ENCODE data around the gene VWA1.
"Not testable (repeated sequence)": the region's sequence is repeated elsewhere in the genome, so short reads cannot be mapped to it uniquely, and the experiment has no call there.

VWA1 gene

DNA sequence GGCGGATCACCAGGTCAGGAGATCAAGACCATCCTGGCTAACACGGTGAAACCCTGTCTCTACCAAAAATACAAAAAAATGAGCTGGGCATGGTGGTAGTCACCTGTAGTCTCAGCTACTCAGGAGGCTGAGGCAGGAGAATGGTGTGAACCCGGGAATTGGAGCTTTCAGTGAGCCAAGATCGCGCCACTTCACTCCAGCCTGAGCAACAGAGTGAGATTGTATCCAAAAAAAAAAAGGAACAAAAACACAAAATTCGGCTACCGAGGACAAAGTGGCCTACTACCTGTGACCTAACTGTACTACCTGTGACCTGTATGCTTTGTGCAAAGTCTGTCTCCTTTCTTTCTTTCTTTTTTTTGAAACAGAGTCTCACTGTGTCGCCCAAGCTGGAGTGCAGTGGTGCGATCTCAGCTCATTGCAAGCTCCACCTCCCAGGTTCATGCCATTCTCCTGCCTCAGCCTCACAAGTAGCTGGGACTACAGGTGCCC lies 32.5 kb upstream of the VWA1 start:
- DNase-seq (ENCODE audit: low spot score), result not testable (repeated sequence)

DNA sequence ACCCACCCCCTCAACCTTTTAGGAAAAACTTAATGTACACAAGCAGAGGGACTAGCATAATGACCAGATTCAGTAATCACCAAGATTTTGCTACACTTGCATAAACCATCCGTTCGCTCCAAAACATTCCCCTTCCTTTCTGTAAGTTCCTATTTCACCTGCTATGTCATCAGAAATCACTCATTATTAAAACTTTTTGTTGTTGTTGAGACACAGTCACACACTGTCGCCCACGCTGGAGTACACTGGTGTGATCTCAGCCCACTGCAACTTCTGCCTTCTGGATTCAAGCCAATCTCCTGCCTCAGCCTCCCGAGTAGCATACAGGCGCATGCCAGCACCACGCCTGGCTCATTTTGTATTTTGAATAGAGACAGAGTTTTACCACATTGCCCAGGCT lies 31.8 kb upstream of the VWA1 start:
- no peak for DNase-seq (ENCODE audit: low spot score)

DNA sequence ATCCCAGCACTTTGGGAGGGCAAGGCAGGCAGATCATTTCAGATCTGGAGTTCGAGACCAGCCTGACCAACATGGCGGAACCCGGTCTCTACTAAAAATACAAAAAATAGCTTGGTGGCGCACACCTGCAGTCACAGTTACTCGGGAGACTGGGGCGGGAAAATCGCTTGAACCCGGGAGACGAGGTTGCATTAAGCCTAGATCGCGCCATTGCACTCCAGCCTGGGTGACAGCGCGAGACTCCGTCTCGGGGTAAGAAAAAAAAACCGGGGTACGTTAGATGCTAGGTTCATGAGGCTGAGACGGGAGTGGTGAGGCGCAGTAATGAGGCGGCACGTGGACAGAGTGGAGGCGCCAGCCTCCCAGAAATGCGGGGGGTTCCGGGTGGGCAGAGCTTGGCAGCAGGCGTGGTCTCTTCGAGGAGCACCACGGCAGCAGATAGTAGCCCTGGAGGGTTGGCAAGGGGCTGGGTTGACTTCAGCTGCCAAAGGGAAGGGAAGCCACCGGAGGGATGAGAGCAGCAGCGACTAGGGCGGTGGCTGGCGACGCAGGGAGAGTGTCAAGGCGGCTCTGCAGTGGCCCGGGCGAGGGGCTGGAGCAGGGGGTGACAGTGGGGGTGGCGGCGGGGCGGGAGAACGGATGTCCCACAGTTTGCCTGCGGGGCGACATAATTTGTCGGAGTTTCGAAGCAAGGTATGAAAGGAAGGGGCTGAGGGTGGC lies 29.2 kb upstream of the VWA1 start:
- DNase-seq (ENCODE audit: low spot score), result no peak

DNA sequence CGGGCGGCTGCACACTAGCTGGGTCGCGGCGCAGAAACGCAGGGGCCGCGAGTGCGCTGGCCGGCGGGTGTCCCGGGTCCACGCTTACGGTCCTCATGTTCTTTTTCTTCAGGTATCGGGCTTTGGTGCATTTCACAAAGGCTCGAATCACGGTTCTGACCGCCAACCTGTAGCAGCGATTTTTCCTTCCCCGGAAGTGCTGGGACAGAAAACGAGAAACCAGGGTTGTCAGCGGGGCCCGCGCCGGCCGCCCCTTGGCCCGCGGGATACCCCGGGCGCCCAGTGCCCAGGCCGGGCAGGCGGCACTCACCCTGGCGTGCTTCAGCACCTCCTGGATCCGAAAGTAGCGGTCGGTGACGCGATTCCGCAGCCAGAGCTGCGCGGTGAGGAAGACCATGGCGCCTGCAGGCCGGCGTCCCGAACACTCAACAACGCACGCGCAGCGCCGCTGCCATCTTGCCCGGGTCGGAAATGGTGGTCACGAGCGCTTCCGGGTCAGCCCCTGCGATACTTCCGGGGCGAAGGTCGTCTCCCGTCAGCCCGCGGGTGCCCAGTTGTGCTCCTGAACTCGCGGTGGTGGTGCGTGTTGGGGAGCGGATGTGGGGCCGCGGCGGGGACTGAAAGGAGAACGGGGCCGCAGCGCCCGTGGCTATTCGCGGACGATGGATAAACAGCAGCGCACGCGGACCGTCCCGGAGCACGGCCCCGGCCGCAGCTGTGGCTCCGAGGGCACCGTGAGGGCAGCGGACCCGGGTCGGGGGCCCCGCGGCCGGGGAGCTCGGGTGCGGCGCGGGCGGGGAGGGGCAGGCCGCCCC lies 28.5 kb upstream of the VWA1 start, which contains the start of gene MRPL20:
TSS of gene MRPL20 (minus strand) at position 473 of the 815 bp plus-strand sequence. CDS start at position 397, 76 bp downstream.
- DNase-seq (ENCODE audit: low spot score), result peak; percentile 93

DNA sequence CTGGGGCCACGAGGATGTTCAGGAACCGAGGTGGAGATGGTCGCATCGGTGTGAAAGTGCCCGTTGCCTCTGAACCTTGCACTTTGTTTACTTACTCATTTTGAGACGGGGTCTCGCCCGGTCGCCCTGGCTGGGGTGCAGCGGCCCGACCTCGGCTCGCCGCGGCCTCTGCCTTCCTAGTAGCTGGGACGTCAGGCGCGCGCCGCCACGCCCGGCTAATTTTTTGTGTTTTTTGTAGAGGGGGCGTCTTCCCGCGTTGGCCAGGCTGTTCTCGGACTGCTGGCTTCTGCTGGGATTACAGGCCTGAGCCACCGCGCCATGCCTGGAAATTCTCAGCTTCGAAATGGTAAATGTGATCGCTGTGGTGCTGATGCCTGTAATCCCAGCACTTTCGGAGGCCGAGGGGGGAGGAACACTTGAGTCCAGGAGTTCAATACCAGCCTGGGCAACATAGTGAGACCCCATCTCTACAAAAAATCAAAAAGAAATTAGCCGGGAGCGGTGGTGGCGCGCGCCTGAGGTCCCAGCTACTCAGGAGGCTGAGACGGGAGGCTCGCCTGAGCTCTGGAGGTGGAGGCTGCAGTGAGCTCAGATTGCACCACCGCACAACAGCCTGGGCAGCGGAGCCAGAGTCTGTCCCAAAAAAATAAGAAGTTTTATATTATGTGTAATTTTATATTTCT lies 27.7 kb upstream of the VWA1 start:
- no peak for DNase-seq (ENCODE audit: low spot score)

DNA sequence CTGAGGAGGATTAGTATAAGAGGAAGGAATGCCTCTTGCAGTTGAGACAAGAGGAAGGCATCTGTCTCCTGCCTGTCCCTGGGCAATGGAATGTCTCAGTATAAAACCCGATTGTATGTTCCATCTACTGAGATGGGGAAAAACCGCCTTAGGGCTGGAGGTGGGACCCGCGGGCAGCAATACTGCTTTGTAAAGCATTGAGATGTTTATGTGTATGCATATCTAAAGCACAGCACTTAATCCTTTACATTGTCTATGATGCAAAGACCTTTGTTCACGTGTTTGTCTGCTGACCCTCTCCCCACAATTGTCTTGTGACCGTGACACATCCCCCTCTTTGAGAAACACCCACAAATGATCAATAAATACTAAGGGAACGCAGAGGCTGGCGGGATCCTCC lies 25.3 kb upstream of the VWA1 start:
- DNase-seq (ENCODE audit: low spot score), result not testable (repeated sequence)

DNA sequence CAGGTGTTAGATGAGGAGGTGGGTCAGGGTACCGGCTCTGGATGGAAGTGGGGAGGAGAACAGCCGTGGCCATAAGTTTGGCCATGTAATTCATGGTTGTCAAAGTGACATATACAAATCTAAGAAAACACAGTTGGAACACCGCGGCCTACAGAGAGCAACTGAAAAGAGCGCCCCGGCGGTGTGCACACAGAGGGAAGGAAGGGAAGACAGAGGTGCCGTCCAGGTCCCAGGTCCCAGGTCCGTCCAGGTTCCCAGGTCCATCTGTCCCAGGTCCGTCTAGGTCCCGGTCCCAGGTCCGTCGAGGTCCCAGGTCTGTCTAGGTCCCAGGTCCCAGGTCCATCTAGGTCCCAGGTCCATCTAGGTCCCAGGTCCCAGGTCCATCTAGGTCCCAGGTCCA lies 23.9 kb upstream of the VWA1 start:
- DNase-seq (ENCODE audit: low spot score), result no peak

DNA sequence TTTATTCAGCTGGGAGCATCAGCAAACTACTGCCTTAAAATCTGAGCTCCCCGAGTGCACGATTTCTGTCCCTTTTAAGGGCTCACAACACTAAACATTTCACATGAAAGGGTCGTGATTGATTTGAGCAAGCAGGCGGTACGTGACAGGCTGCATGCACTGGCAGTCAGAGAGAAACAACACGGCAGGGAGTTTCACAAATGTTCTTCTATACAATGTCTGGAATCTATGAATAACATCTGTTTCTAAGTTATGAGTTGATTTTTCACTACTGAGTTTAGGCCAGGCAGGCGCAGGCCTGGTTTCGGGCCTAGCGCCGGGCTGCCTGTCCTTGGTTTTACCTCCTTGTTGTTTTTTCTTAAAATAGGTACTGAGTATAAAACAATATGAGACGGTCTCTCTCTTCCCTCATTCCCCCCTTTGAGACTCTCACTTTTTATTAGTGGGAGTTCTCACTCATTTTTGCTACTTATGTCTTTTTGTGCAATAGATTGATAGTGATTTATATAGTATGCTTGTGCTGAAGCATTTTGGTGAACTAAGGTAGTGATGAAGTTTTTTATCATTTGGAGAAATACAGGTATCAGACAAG lies 23.1 kb upstream of the VWA1 start:
- DNase-seq (ENCODE audit: low spot score), result not testable (repeated sequence)

DNA sequence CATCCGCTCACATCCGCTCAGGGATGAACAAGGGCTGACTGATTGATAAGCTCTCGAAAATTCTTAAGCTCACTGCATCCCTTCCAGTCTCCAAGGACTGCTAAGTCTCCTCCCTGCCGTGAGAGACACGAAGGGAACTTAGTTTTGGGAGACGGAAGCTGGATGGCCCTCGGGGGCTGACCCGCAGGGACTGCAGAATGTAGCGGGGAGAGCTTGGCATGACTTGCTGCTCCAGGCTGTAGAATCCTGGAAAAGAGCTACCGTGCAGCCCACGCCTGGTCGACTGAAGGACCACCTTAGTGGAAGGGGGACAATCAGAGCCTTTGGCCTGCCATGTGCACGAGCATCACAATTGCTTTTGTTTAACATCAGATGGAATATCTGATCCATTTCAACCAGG lies 19.7 kb upstream of the VWA1 start:
- DNase-seq (ENCODE audit: low spot score), result no peak

DNA sequence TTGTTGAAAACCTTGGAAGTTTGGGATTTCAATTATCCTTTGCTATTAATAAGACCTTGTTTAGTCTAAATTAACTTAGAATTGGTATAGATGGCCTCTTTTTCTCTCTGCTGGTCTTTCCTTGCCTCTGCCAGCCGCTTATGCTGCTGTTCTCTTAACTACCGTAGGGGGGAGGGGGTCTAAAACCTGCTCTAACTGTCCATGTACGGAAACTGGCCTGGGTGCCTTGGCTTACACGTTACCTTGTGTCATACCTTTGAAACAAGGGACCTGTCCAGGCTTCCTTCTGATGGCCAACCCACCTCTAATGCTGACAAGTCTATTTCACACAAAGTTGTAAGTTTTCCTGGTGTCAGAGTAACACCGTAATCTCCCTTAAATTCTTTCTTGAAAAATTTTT lies 18.1 kb upstream of the VWA1 start:
- DNase-seq (ENCODE audit: low spot score), result not testable (repeated sequence)

DNA sequence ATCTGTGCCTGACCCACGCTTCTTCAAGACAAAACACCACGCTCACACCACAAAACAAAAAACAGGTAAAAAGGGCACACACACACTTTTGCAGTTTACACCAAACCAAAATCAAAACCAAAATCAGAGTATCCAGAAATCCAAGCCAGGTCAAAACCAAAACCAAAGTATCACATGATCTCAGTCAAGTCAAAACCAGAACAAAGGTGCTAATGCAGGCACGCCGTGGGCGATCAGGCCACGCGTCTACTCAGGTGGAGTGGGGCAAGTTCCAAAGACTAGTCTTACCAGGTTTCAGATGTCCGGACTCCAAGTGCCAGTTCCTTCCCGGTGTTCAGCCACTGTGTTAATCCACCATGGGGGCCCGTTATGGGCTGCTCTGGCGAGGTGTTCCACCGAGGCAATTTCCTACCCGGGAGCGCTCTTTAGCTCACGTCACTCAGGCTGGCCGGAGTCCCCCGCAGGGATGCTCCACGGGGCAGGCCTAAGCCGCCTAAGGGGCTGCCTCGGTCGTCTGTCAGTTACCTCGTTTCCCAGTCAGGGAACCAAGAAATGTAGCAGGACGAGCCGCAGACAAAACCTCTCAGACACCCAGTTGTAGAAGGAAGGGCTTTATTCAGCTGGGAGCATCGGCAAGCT lies 17.5 kb upstream of the VWA1 start:
- DNase-seq (ENCODE audit: low spot score), result not testable (repeated sequence)

DNA sequence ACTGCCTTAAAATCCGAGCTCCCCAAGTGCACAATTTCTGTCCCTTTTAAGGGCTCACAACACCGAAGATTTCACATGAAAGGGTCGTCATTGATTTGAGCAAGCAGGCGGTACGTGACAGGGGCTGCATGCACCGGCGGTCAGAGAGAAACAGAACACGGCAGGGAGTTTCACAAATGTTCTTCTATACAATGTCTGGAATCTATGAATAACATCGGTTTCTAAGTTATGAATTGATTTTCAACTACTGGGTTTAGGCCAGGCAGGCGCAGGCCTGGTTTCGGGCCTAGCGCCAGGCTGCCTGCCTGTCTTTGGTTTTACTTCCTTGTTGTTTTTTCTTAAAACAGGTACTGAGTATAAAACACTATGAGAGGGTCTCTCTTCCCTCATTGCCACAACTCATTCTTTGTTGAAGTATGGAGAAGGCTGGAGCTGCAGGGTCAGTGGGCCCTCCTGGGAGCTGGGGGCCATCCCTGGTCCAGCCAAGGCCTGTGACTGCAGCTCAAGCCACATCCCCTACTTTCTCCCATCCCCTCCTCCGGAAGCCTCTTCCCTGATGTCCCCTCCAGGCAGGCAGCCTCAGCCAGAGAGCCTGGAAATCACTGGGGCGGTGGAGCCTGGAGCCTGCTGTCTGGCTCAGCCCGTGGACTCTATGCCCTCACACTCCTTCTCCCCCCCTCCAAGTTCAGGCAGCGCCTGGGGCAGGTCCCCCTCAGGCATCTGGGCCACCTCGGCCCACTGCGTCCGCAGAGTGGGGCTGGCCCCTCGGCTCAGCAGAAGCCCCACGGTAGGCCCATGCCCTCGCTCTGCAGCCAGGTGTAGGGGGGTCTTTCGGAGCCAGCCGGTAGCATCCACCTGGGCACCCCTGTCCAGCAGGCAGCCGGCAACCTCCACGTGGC lies 16.8 kb upstream of the VWA1 start:
- no peak for DNase-seq (ENCODE audit: low spot score)

DNA sequence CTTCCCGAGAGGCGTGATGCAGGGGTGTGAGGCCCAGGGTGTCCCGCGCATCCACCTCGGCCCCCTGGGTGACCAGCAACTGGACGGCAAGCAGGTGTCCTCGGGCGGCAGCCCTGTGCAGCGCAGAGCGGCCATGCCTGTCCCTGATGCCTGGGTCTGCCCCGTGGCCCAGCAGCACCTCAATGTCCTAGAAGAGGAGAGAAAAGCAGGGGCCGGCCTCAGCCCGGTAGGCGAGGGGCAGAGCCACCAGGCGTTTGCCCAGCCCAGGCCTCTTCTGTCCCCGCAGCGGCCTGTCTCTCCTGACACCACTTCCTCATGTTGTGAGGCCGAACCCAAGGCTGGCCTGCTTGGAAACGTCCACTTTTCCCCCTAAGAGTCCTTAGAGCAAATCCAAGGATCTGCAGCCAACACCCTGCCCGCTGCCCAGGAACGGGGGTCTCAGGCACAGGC lies 16.1 kb upstream of the VWA1 start:
- DNase-seq (ENCODE audit: low spot score), result no peak

DNA sequence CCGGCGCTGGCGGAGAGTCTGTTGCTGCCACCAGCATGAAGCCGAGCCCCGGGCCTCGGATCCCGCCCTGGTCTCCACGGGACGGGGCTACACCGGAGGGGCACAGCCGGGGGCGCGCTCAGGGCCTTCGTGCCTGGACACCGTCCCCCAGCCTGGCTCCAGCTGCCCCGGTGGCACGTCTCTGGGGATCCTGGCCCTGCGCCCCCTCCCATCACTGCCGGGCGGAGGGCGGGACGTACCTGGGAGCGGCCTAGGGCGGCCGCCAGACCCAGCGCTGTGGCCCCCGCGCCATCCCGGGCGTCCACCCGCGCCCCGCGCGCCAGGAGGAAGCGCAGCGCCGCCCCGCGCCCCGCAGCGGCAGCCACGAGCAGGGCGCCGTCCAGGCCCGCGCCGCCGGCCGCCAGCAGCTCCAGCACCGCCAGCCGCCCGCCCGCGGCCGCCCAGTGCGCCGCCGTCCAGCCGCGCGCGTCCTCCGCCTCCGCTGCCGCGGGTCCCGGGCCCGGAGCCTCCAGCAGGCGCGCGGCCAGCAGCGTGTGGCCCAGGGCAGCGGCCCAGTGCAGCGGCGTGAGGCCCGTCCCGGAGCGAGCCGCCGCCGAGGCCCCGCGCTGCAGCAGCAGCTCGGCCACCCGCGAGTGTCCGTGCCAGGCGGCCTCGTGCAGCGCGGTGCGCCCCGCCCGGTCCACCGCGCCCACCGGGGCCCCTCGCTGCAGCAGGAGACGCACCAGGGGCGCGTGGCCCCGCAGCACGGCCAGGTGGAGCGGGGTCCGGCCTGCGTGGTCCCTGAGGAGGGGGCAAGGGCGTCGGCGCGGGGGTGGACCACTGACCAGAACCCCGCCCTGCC lies 15.5 kb upstream of the VWA1 start:
- DNase-seq (ENCODE audit: low spot score), result no peak

DNA sequence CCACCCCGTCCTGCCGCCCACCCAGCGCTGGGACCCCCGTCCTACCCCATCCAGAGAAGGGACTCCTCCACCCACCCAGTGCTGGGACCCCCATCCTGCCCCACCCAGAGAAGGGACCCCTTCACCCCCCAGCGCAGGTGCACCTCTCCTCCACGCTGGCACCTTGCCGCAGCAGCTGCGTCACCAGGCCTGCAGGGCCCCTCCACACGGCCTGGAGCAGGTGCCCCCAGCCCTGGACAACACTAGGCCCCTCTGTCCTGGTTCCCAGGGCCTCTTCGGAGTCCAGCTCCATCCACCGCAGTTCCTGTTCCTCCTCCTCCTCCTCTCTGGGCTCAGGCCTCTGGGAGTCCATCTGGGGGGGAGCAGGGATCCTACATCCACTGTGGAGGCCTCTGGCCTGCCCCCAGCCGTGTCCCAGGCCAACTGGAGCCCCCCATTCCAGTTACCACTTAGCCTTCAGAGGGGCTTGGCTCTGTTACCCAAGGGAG lies 14.8 kb upstream of the VWA1 start:
- no peak for DNase-seq (ENCODE audit: low spot score)

DNA sequence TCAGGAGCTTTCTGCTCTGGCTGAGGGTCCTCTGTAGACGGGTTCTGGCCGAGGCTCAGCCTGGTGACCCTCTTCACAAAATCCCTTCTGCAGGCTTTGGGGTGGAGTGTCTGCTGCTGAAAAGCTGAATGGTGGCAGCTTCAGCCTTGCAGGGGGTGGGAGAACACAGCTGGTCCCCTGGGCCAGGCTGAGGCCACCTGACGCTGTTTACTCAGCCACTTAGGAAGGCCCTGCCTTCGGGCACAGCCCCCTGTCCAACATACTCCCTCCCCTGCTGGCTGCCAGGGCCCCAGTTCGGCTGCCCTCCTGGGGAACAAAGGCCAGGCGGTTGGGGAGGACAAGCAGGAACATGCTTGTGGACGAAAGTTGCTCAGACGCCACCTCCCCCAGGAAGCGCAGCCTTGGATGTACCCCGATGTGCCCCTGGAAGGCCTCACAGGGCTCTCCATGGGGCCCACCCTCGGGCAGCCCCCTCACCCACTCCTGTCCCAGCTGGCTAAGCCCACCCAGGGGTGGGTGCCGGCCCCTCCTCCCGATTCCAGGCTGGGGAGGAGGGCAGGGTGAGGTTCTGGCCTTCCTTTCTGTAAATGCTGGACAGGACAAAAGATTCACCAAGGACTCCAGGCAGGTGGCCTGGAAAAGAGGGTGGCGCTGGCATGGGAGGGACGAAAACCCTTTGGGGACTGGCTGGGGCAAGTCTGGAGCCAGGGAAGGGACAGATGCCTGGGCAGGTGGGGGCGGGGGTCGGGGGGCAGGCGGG lies 14.2 kb upstream of the VWA1 start, which contains the start of gene ANKRD65:
TSS of gene ANKRD65 (minus strand) at position 130 of the 760 bp plus-strand sequence. CDS start 271 bp downstream, outside the sequence.
- no peak for DNase-seq (ENCODE audit: low spot score)

DNA sequence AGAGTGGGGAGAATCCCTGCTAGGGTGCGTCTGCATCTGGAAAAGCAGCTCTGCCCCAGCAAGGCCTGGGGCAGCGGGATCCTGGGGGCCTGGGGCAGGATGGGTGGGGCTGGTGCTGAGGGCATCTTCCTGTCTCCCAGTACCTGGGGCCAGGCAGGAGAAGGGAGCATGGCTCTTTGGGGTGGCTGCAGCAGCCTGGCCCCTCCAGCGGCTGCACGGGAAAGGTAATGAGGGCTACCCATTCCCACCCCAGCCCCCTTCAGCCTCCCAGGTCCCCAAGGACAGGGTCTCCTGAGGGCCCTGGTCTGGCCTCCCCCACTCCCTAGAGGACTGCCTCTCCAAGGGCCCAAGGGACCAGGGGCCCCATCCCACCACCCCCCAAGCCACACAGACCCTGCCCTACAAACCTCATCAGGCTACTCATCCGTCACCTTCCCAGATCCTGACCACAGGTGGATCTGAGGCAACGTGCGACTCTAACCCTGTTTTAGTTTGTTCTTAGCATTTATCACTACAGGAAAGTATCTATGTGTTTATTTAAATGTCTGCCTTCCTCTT lies 13.5 kb upstream of the VWA1 start:
- no peak for DNase-seq (ENCODE audit: low spot score)
